Activated CD8-positive, alpha-beta memory T cell treated with anti-CD3 and anti-CD28 coated beads for 1 hour (primary cell): ENCODE measurements around the gene LONP1.
"Not testable (repeated sequence)": the region's sequence is repeated elsewhere in the genome, so short reads cannot be mapped to it uniquely, and the experiment has no call there.

ENCODE experiments used
- DNase-seq, 2 donors: peaks; one replicate each; pipeline ENCODE4 v3.0.0-alpha.2; 2020; ENCODE audit warnings: low read depth in 1 of 2; ENCODE audit errors: extremely low read depth in 1 of 2

LONP1 gene

GRCh38 chr19:5714816-5715215 lies 5.1 kb downstream of the LONP1 start:
- no peak for DNase-seq

GRCh38 chr19:5713228-5713627 lies 6.7 kb downstream of the LONP1 start:
- no peak for DNase-seq

- DNase-seq, result no peak
Observed at GRCh38 chr19:5711713-5712161, 8.2 kb downstream of the LONP1 start.

- DNase-seq, result no peak
Observed at GRCh38 chr19:5711025-5711424, 8.9 kb downstream of the LONP1 start.

GRCh38 chr19:5707576-5708575 lies 12.1 kb downstream of the LONP1 start:
- DNase-seq, result no peak

GRCh38 chr19:5706876-5707573 lies 12.9 kb downstream of the LONP1 start:
- DNase-seq, result no peak

- no peak for DNase-seq
Observed at GRCh38 chr19:5705552-5705951, 14.4 kb downstream of the LONP1 start.

DNA sequence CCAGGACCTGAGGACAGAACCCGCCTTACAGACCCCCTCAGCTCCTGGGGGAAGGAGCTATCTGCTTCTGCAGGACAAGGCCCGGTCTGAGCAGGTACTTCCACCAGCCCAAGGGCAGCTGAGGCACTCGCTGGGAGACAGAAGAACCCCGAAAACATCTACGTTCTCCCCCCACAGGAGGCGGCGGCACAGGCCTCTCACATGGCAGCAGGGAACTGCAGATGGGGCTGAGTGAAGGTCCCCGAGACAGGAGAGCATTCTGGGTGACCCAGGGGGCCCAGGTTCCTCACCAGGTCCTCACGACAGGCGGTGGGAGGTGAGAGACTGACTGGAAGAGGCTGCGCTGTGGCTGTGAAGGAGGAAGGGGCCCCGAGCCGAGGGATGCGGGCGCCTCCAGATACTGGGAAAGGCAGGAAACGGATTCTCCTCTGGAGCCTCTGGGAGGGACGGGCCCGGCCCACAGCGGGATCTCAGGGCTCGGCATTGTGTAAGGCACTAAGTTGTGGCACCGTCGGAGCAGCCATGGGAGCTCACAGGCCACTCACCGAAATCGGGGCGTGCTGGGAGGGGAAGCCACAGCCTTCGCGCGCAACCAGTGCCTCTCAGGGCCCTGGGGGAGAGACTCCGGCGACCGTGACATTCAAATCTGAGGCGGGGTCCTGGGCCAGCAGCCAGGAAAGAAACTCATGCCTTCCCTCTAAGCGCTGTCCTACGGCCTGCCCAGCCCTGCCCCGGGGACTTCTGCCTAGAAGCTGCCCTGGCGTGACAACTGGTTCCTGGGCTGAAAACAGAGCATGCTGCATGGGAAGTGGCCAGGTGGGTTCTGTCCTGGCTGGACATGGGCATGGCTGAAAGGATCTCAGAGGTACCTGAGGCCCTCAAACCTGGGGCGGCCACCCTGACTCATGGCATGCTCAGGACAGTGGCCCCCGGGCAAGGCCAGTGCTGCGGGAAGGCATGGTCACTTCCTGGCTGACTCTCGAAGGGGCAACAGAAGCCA lies 15.8 kb downstream of the LONP1 start:
- DNase-seq, result no peak

GRCh38 chr19:5702053-5702410 lies 17.9 kb downstream of the LONP1 start:
- not testable (repeated sequence) for DNase-seq

DNA sequence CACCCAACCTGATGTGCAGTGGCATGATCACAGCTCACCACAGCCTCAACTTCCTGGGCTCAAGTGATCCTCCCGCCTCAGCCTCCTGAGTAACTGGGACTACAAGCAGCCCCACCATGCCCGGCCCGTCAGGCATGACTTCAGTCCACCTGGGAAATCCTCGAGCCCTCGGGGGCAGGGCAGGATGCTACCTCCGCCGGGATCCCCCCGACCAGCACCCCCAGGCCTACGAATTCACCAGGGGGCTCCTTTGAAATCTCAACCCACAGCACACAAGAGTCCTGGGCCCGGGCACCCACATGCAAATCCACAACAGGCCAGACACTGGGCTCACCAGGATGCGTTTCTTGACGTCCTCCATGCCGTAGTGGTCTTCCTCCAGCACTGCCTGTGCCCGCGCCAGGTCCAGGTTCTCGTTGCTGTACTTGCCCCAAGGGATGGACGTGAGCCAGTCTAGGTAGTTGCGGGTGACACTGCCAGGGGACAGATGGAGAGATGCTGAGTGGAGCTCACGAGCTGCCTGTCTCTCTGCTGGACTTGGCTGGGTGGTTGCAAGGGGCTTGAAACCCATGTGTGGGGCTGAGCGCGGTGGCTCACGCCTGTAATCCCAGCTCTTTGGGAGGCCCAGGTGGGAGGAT lies 19.4 kb downstream of the LONP1 start:
- DNase-seq, result no peak

DNA sequence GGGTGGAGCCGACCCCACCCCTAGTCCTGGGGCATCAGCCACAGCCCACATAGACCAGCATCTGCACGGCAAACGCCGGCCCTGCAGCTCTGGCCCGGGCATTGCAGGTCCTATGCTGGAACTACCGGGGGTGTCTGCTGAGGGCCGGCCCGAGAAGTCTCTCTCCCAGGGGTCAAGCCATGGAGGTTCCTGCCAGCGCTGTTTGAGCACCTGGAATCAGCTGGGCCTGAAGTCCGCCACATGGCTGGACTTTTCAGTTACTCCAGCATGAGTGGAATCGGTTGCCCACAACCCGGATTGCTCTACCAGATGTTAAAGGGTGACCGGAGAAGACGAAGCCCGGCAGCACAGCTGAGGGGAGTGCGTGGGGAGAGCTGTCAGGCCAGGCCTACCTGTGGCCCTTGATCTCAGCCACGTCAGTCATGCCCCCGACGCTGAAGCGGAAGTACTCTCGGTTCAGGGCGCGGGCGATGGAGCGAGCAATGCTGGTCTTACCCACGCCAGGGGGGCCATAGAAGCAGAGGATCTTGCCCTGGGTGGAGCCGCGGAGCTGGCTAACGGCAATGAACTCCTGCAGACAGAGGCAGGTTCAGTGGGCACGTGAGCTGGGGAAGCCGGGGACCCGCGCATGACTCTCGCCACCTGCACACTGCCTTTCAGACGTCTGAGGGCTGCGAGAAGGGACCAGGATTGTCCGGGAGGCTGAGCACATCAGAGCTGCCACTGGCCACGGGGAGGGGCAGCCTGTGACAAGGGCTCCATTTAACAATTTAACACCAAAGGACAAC lies 21.1 kb downstream of the LONP1 start:
- no peak for DNase-seq

- no peak for DNase-seq
Observed at GRCh38 chr19:5697890-5698634, 21.9 kb downstream of the LONP1 start.

GRCh38 chr19:5697022-5697889 lies 22.7 kb downstream of the LONP1 start:
- DNase-seq, result no peak

GRCh38 chr19:5696196-5697021 lies 23.5 kb downstream of the LONP1 start:
- DNase-seq, result no peak

GRCh38 chr19:5695649-5696195 lies 24.2 kb downstream of the LONP1 start:
- DNase-seq, result no peak

GRCh38 chr19:5694956-5695648 lies 24.8 kb downstream of the LONP1 start:
- DNase-seq, result no peak
